ENCODE measurements around the gene KRT2.

Gene KRT2

GRCh38 chr12:52645120-52645761 is 6.8 kb downstream of the KRT2 start:
- no peak for TF ChIP-seq CEBPB (IDR thresholded peaks at IDR 0.05)
- TF ChIP-seq TAF1 (IDR thresholded peaks at IDR 0.05; ENCODE audit: low read depth) = no peak
- TF ChIP-seq USF1 (IDR thresholded peaks at IDR 0.05) = no peak
- TF ChIP-seq EP300 (IDR thresholded peaks at IDR 0.05; ENCODE audit: borderline replicate concordance) = no peak
- no peak for TF ChIP-seq NFIC (IDR thresholded peaks at IDR 0.05)
- no peak for TF ChIP-seq RAD21 (IDR thresholded peaks at IDR 0.05; ENCODE audit: low read depth)
- no peak for TF ChIP-seq YY1 (IDR thresholded peaks at IDR 0.05; ENCODE audit: low read depth)
- no peak for TF ChIP-seq ZBTB7A (IDR thresholded peaks at IDR 0.05; ENCODE audit: low read depth)
- TF ChIP-seq, protein P1, sequence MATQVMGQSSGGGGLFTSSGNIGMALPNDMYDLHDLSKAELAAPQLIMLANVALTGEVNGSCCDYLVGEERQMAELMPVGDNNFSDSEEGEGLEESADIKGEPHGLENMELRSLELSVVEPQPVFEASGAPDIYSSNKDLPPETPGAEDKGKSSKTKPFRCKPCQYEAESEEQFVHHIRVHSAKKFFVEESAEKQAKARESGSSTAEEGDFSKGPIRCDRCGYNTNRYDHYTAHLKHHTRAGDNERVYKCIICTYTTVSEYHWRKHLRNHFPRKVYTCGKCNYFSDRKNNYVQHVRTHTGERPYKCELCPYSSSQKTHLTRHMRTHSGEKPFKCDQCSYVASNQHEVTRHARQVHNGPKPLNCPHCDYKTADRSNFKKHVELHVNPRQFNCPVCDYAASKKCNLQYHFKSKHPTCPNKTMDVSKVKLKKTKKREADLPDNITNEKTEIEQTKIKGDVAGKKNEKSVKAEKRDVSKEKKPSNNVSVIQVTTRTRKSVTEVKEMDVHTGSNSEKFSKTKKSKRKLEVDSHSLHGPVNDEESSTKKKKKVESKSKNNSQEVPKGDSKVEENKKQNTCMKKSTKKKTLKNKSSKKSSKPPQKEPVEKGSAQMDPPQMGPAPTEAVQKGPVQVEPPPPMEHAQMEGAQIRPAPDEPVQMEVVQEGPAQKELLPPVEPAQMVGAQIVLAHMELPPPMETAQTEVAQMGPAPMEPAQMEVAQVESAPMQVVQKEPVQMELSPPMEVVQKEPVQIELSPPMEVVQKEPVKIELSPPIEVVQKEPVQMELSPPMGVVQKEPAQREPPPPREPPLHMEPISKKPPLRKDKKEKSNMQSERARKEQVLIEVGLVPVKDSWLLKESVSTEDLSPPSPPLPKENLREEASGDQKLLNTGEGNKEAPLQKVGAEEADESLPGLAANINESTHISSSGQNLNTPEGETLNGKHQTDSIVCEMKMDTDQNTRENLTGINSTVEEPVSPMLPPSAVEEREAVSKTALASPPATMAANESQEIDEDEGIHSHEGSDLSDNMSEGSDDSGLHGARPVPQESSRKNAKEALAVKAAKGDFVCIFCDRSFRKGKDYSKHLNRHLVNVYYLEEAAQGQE (IDR thresholded peaks at IDR 0.05; ENCODE audit: low read depth) = no peak
- TF ChIP-seq TEAD4 (IDR thresholded peaks at IDR 0.05) = no peak
- no peak for TF ChIP-seq TCF12 (IDR thresholded peaks at IDR 0.05; ENCODE audit: low read depth)

DNA sequence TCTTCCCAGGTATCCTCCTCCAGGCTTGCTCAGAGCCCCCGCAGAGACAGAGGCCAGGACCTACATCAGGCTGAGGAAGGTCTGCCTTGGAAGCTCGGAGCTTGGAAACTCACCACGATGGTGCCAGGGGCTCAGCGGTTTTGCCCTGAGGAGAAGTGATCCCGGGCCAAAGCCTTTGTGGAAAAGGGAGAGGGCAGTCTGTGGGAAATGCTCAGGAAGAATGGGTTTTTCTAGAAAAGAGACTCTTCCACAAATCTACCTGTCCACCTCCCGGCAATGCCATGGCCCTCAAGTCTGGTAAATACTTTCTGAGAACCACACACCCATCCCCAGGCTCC is 8.0 kb downstream of the KRT2 start:
- TF ChIP-seq EGR1 (IDR thresholded peaks at IDR 0.05) (no peak), NFIC (IDR thresholded peaks at IDR 0.05) (no peak), EP300 (IDR thresholded peaks at IDR 0.05; ENCODE audit: borderline replicate concordance) (no peak), CREB1 (IDR thresholded peaks at IDR 0.05; ENCODE audit: low read depth) (no peak), TCF12 (IDR thresholded peaks at IDR 0.05; ENCODE audit: low read depth) (no peak), CEBPB (IDR thresholded peaks at IDR 0.05) (no peak), RAD21 (IDR thresholded peaks at IDR 0.05; ENCODE audit: low read depth) (no peak), TEAD4 (IDR thresholded peaks at IDR 0.05) (no peak), USF1 (IDR thresholded peaks at IDR 0.05) (no peak)
- TF ChIP-seq, protein P2, sequence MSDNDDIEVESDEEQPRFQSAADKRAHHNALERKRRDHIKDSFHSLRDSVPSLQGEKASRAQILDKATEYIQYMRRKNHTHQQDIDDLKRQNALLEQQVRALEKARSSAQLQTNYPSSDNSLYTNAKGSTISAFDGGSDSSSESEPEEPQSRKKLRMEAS (IDR thresholded peaks at IDR 0.05) = no peak

DNA sequence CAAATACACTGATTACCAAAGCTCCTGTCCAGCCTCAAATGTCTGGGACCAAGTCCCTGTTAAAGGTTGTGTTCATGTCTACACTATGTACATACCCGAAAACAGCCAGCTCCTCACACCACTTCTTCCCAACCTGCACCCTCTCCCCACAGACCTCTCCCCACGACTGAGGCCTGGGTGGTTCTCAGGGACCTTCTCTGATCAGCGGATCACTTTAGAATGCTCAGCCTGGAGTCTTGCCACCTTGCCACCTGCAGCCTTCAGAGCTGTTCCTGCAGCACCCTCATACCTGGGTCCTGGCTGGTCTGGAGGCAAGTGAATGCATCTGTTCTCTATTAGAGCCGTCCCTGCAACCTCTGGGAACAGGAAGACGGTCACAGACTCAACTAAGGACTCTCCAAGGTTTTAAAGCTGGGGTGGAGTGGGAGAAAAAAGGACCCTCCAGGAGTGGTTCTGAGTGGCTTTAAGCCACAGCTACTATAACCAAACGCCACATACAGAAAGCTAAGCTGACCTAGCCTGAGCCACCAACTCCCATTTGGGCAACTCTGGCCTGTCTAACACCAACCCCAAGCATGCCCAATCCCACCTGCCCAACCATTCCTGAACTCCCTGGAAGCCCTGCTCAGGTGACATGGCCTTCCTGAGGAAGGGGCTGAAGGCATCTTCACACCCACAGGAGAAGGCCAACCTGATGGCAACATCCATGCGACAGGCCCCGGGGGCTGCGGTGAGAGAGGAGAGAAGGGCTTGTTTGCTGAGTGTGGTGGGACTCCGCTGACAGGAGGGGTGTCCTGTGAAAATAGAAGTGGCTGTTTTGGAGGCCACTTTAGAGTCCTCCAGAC is 8.6 kb downstream of the KRT2 start:
- TF ChIP-seq TEAD4 (IDR thresholded peaks at IDR 0.05) (no peak), EGR1 (IDR thresholded peaks at IDR 0.05) (no peak), RAD21 (IDR thresholded peaks at IDR 0.05; ENCODE audit: low read depth) (no peak), NFIC (IDR thresholded peaks at IDR 0.05) (no peak), YY1 (IDR thresholded peaks at IDR 0.05; ENCODE audit: low read depth) (no peak), FOXM1 (IDR thresholded peaks at IDR 0.05; ENCODE audit: borderline replicate concordance, low read depth) (no peak), ZBTB7A (IDR thresholded peaks at IDR 0.05; ENCODE audit: low read depth) (no peak), CEBPB (IDR thresholded peaks at IDR 0.05) (no peak), CREB1 (IDR thresholded peaks at IDR 0.05; ENCODE audit: low read depth) (no peak), TAF1 (IDR thresholded peaks at IDR 0.05; ENCODE audit: low read depth) (no peak), TCF12 (IDR thresholded peaks at IDR 0.05; ENCODE audit: low read depth) (no peak), USF1 (IDR thresholded peaks at IDR 0.05) (no peak), EP300 (IDR thresholded peaks at IDR 0.05; ENCODE audit: borderline replicate concordance) (no peak)
- TF ChIP-seq, protein P2 (IDR thresholded peaks at IDR 0.05) = no peak
- TF ChIP-seq, protein P1 (IDR thresholded peaks at IDR 0.05; ENCODE audit: low read depth) = no peak

GRCh38 chr12:52641468-52641867 is 10.5 kb downstream of the KRT2 start:
- TF ChIP-seq RAD21 (IDR thresholded peaks at IDR 0.05; ENCODE audit: low read depth) (no peak), CREB1 (IDR thresholded peaks at IDR 0.05; ENCODE audit: low read depth) (no peak), EGR1 (IDR thresholded peaks at IDR 0.05) (no peak), TAF1 (IDR thresholded peaks at IDR 0.05; ENCODE audit: low read depth) (no peak), USF1 (IDR thresholded peaks at IDR 0.05) (no peak), TEAD4 (IDR thresholded peaks at IDR 0.05) (no peak), ZBTB7A (IDR thresholded peaks at IDR 0.05; ENCODE audit: low read depth) (no peak), YY1 (IDR thresholded peaks at IDR 0.05; ENCODE audit: low read depth) (no peak), CEBPB (IDR thresholded peaks at IDR 0.05) (no peak), NFIC (IDR thresholded peaks at IDR 0.05) (no peak), TCF12 (IDR thresholded peaks at IDR 0.05; ENCODE audit: low read depth) (no peak), EP300 (IDR thresholded peaks at IDR 0.05; ENCODE audit: borderline replicate concordance) (no peak)
- TF ChIP-seq, protein P1 (IDR thresholded peaks at IDR 0.05; ENCODE audit: low read depth) = no peak
- TF ChIP-seq, protein P2 (IDR thresholded peaks at IDR 0.05) = no peak
